ENCODE data around the gene VILL. TPM values are rescaled to one million over a fixed set of nuclear protein-coding genes. Genes with fewer than 3 reads are reported as not detected.

The VILL gene
- total RNA-seq, 2 experiments from 2014 or later, result 15.4 to 18.3 TPM

DNA sequence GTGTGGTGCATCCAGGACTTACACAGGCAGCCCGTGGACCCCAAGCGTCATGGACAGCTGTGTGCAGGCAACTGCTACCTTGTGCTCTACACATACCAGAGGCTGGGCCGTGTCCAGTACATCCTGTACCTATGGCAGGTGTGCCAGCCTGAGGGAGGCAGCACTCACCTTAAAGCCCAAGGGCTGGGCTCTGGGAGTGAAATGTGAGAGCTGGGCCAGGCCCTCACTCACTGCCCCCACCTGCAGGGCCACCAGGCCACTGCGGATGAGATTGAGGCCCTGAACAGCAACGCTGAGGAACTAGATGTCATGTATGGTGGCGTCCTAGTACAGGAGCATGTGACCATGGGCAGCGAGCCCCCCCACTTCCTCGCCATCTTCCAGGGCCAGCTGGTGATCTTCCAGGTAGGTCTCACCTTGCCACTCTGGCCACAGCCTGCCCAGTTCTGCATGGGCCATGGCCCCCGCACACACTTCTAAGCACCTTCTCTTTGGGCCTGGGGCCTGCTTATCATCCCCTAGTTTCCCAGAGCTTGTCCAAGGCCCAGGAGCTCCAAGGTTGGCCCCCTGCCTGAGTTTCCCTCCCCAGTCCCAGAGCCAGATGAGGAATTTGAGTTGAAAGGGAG, 11.0 kb downstream of the VILL start:
- ATAC-seq (no peak), DNase-seq (no peak)
- H3K4me3 Mint-ChIP-seq, result no peak overlapping the region
- H3K36me3 Mint-ChIP-seq, result peaks cover 10% of the 10 kb centered on the region
- peaks cover 37% of the 10 kb centered on the region for H3K4me1 Mint-ChIP-seq
- H3K27me3 Mint-ChIP-seq, result no peaks in the 10 kb centered on the region
- H3K27ac Mint-ChIP-seq, result no peak overlapping the region
- no peaks in the 10 kb centered on the region for H3K9me3 Mint-ChIP-seq (ENCODE audit: low read depth)
- CTCF ChIA-PET, result interaction anchor here (1.2 to 2.1 kb wide), 3 partner anchors 21 to 38 kb away, joined by 4 to 13 read pairs (median 6); partner anchors contain the start of gene DLEC1

DNA sequence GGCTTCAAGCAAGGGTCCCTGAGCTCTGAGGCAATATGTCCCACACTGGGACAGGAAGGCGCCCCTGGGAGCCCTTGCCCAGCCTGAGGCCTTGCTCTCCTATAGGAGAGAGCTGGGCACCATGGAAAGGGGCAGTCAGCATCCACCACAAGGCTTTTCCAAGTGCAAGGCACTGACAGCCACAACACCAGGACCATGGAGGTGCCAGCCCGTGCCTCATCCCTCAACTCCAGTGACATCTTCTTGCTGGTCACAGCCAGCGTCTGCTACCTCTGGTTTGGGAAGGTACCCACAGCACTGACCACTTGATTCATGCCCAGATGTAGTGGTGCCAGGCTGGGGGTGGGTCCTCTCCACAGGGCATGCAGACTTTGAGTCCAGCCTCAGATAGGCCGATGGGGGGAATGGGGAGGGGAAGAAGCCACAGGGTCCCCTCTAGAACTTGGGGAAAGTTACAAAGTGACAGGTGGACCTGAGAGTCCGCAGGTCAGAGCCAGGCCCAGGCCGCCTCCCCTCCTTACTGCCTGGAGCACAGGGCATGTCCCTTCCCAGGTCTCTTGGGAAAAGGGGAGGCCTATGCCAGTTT, 11.8 kb downstream of the VILL start:
- peaks cover 6% of the 10 kb centered on the region for H3K36me3 Mint-ChIP-seq

DNA sequence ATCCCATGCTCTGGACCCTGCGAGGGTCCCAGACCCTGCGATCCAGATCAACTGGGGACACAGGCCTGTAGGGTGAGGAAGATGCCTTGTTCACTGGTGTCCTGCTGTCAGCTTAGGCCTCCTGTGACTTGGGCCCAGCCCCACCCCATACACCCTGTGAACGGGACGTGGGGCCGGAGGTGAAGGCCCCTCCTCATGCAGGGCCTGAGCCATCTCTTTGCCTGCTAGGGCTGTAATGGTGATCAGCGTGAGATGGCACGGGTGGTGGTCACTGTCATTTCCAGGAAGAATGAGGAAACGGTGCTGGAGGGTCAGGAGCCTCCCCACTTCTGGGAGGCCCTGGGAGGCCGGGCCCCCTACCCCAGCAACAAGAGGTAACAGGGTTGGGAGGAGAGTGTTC, 12.4 kb downstream of the VILL start:
- peaks cover 30% of the 10 kb centered on the region for H3K4me1 Mint-ChIP-seq
- CTCF ChIA-PET, result interaction anchor here (1.3 to 2.1 kb wide), 7 partner anchors 9 to 147 kb away, joined by 3 to 25 read pairs (median 5); partner anchors contain the start of gene DLEC1
- no peak overlapping the region for H3K27ac Mint-ChIP-seq
- H3K9me3 Mint-ChIP-seq (ENCODE audit: low read depth), result no peaks in the 10 kb centered on the region
- peaks cover 6% of the 10 kb centered on the region for H3K36me3 Mint-ChIP-seq
- ATAC-seq (no peak), DNase-seq (no peak)
- H3K4me3 Mint-ChIP-seq, result no peak overlapping the region
- no peaks in the 10 kb centered on the region for H3K27me3 Mint-ChIP-seq

More for the DNA sequence above, 11.8 kb downstream of the VILL start:
- DNase-seq (no peak), ATAC-seq (no peak)
- Mint-ChIP-seq H3K4me3 (no peak overlapping the region), H3K27ac (no peak overlapping the region), H3K4me1 (peaks cover 30% of the 10 kb centered on the region), H3K27me3 (no peaks in the 10 kb centered on the region), H3K9me3 (ENCODE audit: low read depth) (no peaks in the 10 kb centered on the region)
- CTCF ChIA-PET, result interaction anchor here (1.9 to 2.1 kb wide), 4 partner anchors 28 to 38 kb away, joined by 10 to 25 read pairs (median 15); partner anchors contain the start of gene DLEC1

DNA sequence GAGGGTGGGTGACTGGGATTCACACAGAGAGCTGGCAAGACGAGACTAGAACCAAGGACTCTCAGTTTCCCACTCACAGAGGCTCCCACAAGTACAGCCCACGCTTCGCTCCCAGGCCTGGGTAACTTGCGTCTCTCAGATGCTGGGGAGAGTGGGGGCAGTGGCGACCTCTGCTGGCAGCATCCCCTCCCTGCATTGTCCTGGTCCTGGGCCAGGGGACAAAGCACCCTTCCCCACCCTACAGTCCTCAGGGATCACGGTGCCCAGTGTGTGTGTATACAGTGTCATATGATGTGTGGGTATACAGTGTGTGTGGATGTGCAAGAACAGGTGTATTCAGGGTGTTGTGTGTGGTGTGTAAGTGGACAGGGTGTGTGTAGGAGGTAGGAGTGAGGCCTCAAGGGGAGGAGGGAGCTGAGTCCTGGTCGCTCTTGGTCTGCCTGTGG, 12.8 kb downstream of the VILL start:
- H3K4me1 Mint-ChIP-seq, result peaks cover 25% of the 10 kb centered on the region
- H3K36me3 Mint-ChIP-seq, result peaks cover 6% of the 10 kb centered on the region
- H3K4me3 Mint-ChIP-seq, result no peak overlapping the region
- DNase-seq (peak; percentile 65), ATAC-seq (no peak)
- CTCF ChIA-PET, result interaction anchor here (0.7 to 2.1 kb wide), 11 partner anchors 9 to 149 kb away, joined by 3 to 25 read pairs (median 5); partner anchors contain the start of gene DLEC1
- no peaks in the 10 kb centered on the region for H3K27me3 Mint-ChIP-seq
- H3K9me3 Mint-ChIP-seq (ENCODE audit: low read depth), result no peaks in the 10 kb centered on the region
- no peak overlapping the region for H3K27ac Mint-ChIP-seq

DNA sequence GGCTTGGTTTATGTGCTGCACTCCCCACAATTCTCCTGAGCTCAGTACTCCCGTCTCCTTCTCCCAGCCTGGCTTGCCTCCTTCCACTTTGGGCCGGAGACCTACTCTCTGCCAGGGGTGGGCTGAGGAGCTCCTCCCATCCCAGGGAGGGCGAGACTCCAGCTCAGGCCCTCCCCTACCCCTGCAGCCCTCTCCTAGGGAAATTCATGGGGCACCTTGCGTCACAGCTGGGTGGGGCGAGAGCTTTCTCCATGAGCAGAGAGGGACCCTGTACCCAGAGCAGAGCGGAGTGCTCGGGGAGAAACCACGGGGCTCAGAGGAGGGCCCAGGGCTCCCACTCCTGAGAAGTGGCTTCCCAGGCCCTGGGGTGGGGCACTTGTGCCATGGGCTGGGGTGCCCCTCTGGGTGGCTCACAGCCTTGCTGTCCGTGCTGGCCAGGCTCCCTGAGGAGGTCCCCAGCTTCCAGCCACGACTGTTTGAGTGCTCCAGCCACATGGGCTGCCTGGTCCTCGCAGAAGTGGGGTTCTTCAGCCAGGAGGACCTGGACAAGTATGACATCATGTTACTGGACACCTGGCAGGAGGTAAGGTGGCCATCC, 13.3 kb downstream of the VILL start:
- CTCF ChIA-PET, result interaction anchor here (0.6 to 2.1 kb wide), 12 partner anchors 8 to 482 kb away, joined by 3 to 25 read pairs (median 4); partner anchors contain the start of gene DLEC1
- no peak for DNase-seq
- Mint-ChIP-seq H3K27ac (no peak overlapping the region), H3K4me3 (no peak overlapping the region), H3K27me3 (no peaks in the 10 kb centered on the region), H3K9me3 (ENCODE audit: low read depth) (no peaks in the 10 kb centered on the region), H3K4me1 (peaks cover 21% of the 10 kb centered on the region), H3K36me3 (peaks cover 6% of the 10 kb centered on the region)
- ATAC-seq, result no peak

DNA sequence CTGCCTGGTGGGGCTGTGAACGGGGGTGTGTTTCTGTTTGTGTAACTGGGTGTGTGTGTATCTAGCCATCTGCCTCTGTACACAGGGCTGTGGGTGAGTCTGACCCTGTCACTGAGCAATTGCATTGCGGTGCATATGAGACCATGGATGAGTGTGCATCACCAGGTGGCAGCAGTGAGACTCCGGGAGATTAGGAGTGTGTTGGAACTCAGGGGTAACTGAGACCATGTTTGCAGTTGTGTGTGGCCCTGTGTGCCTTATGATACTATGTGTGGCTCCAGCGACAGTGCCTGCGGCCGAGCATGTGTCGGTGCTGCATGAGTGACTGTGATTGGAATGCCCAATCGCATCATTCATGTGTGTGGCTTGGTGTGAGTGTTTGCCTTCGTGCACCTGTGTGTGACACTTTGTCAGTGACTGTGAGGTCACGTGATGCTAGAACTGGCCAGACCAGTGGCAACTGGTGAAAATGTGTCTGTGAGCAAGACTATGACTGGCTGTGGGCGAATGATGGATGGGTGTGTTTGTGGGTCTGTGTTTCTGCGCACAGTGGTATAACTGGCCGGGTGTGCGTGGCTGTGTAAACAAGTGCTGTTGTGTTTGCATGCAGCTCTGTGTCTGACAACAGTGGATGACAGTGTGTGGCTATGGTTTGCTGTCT, 14.0 kb downstream of the VILL start:
- no peaks in the 10 kb centered on the region for H3K27me3 Mint-ChIP-seq
- peak; percentile 79 for DNase-seq
- H3K27ac Mint-ChIP-seq, result peak overlapping the region; percentile 37
- peak; percentile 75 for ATAC-seq
- H3K36me3 Mint-ChIP-seq, result peaks cover 6% of the 10 kb centered on the region
- peaks cover 15% of the 10 kb centered on the region for H3K4me1 Mint-ChIP-seq
- H3K4me3 Mint-ChIP-seq, result no peak overlapping the region
- CTCF ChIA-PET, result interaction anchor here (0.6 to 2.1 kb wide), 10 partner anchors 10 to 481 kb away, joined by 3 to 25 read pairs (median 4); partner anchors contain the start of gene DLEC1
- no peaks in the 10 kb centered on the region for H3K9me3 Mint-ChIP-seq (ENCODE audit: low read depth)

DNA sequence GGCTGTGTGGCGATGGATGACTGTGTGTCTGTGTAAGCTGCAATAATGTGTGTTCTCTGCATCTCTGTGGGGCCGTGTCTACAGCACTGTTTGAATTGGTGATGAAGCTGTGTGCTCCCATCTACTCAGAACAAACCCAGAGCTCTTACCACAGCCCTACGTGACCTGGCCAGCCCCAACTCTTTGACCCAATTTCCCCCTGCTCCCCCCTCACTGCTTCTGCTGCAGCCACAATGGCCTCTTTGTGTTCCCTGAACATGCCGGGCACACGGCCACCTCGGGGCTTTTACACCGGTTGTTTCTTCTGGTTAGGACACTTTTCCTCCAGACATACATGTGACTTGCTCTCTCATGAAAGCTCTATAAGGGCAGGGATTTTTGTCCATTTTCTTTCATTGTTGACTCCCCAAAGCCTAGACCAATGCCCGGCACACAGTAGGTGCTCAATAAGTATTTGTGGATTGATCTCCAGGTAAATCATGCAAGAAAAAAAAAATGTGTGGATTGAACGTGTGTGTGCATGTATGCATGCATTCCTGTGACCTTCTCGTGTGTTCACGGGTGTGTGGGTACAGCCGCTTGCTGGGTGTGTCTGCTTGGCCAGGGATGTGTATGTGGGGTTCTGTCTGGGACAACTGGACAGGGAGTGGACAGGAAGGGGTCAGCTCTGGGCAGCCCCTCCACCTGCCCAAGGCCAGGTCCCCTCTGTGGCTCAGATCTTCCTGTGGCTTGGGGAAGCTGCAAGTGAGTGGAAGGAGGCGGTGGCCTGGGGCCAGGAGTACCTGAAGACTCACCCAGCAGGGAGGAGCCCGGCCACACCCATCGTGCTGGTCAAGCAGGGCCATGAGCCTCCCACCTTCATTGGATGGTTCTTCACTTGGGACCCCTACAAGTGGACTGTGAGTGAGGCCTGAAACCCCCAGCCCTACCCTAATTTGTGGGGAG, 14.8 kb downstream of the VILL start:
- Mint-ChIP-seq H3K4me1 (peaks cover 14% of the 10 kb centered on the region), H3K27me3 (no peaks in the 10 kb centered on the region), H3K9me3 (ENCODE audit: low read depth) (no peaks in the 10 kb centered on the region), H3K27ac (peak overlapping the region; percentile 37), H3K4me3 (no peak overlapping the region), H3K36me3 (peaks cover 4% of the 10 kb centered on the region)
- DNase-seq (no peak), ATAC-seq (no peak)
- CTCF ChIA-PET, result interaction anchor here (1.0 to 1.4 kb wide), 2 partner anchors 18 to 34 kb away, joined by 3 to 4 read pairs; partner anchors contain the start of gene DLEC1

DNA sequence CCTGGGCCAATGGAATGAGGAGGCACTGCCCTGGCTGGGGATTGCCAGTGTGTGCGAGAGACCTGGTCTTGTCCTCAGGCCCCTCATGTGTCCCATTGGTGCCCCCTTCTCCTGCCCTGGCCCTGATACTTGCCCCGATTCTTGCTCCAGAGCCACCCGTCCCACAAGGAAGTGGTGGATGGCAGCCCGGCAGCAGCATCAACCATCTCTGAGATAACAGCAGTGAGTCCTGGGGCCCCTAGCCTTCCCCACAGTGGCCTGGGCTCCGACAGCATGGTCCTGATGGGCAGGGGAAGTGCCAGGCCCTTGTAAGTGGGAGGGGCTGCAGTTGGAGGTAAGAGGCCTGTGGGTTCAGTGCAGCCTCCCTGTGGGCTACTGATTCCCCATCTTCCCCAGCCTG, 15.4 kb downstream of the VILL start:
- H3K4me1 Mint-ChIP-seq, result peaks cover 14% of the 10 kb centered on the region
- CTCF ChIA-PET, result interaction anchor here (1.4 kb wide), 1 partner anchor 17 kb away, joined by 4 read pairs; no protein-coding TSS in a partner anchor
- no peaks in the 10 kb centered on the region for H3K9me3 Mint-ChIP-seq (ENCODE audit: low read depth)
- peaks cover 4% of the 10 kb centered on the region for H3K36me3 Mint-ChIP-seq
- H3K4me3 Mint-ChIP-seq, result no peak overlapping the region
- ATAC-seq (no peak), DNase-seq (no peak)
- no peak overlapping the region for H3K27ac Mint-ChIP-seq
- H3K27me3 Mint-ChIP-seq, result no peaks in the 10 kb centered on the region

DNA sequence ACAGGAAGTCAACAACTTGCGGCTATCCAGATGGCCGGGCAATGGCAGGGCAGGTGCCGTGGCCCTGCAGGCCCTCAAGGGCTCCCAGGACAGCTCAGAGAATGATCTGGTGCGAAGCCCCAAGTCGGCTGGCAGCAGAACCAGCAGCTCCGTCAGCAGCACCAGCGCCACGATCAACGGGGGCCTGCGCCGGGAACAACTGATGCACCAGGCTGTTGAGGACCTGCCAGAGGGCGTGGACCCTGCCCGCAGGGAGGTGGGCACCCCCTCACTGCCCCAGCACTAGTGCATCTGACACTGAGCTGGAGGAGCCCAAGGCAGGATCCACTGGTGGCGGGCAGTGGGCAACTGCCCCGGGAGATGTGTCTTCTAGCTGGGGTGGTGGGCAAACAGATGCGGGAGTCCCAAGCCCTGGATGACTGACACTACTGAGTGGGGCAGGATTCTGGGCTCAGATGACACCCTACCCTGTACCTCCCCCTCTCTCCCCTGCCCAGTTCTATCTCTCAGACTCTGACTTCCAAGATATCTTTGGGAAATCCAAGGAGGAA, 15.9 kb downstream of the VILL start:
- Mint-ChIP-seq H3K9me3 (ENCODE audit: low read depth) (no peaks in the 10 kb centered on the region), H3K27me3 (no peaks in the 10 kb centered on the region), H3K4me3 (no peak overlapping the region), H3K27ac (no peak overlapping the region), H3K36me3 (peaks cover 4% of the 10 kb centered on the region), H3K4me1 (peaks cover 14% of the 10 kb centered on the region)
- ATAC-seq (no peak), DNase-seq (no peak)
- CTCF ChIA-PET, result interaction anchor here (1.6 kb wide), 1 partner anchor 33 kb away, joined by 5 read pairs; the partner anchor contains the start of gene DLEC1

DNA sequence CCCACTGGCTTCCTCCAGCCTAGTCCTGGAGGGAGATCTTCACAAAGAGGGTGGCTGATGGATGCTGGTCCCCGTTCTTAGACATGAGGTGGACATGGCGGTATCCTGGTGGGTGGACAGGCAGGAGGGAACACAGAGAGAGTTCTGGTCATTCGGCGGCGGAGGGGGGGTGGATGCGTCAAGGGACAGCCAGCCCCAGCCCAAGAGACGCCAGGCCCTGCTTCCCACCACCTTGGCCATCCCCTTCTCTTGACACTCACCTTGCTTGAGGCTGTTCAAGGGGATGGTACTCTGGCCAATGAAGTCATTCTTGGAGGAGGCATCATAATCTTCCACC, 17.1 kb downstream of the VILL start:
- Mint-ChIP-seq H3K27me3 (no peaks in the 10 kb centered on the region), H3K9me3 (ENCODE audit: low read depth) (no peaks in the 10 kb centered on the region), H3K4me1 (peaks cover 14% of the 10 kb centered on the region), H3K27ac (no peak overlapping the region), H3K36me3 (peaks cover 4% of the 10 kb centered on the region), H3K4me3 (no peak overlapping the region)
- ATAC-seq (no peak), DNase-seq (no peak)
- CTCF ChIA-PET, result interaction anchor here (1.6 kb wide), 1 partner anchor 32 kb away, joined by 5 read pairs; the partner anchor contains the start of gene DLEC1

DNA sequence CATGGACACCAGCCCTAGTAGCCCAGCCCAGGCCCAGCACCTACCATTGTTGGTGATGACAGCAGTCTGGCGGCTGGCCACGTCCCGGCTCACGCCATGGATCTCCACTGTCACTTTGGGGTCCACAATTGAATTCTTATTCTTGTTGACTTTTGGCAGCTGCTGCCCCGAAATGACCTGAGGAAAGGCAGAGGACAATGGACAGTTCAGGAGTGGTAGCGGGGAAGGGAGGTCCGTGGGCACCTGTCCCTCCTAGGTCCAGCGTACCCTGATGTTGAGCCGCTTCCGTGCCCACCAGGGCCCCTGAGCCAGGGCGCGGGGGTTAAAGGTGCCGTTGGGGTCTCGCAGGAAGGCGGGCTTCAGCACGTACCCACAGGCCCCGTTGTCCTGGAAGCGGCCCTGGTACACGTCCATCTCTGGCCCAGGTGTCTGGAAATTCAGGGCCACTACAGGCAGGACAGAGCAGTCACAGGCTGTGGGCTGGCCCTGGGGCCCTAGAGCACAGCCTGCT, 17.7 kb downstream of the VILL start:
- peaks cover 12% of the 10 kb centered on the region for H3K4me1 Mint-ChIP-seq
- DNase-seq (no peak), ATAC-seq (no peak)
- H3K27me3 Mint-ChIP-seq, result no peaks in the 10 kb centered on the region
- no peak overlapping the region for H3K27ac Mint-ChIP-seq
- H3K4me3 Mint-ChIP-seq, result no peak overlapping the region
- CTCF ChIA-PET, result no interaction called here
- H3K36me3 Mint-ChIP-seq, result peaks cover 4% of the 10 kb centered on the region
- H3K9me3 Mint-ChIP-seq (ENCODE audit: low read depth), result no peaks in the 10 kb centered on the region
